Activated B cell treated with CpG ODN at 0.5 μM for 24 hours (primary cell): Measurements from ENCODE around the gene DYNC1LI1. TPM values are rescaled to one million over a fixed set of nuclear protein-coding genes. Genes with fewer than 3 reads are reported as not detected.

Source experiments
- ATAC-seq: fragments of 200-7000 bp; cut with Tn5 transposase; one replicate; pipeline ENCODE4 v1.10.0; 2021; ENCODE audit warnings: low read depth, mild to moderate bottlenecking, moderate library complexity
- CTCF ChIA-PET: fragments of 350-600 bp; sonication (Branson Sonifier 250); formaldehyde crosslinking; loops from one replicate; lab custom pipeline; 2021; ENCODE audit warnings: antibody characterized with exemption; lab: Charles Lee
- POLR2A ChIA-PET: fragments of 350-600 bp; sonication (Branson Sonifier 250); formaldehyde crosslinking; loops from one replicate; lab custom pipeline; 2021; ENCODE audit warnings: antibody characterized with exemption; lab: Charles Lee
- DNase-seq: peaks from one replicate; pipeline ENCODE4 v3.0.0; 2022
- H3K27ac Mint-ChIP-seq: one replicate; pipeline ENCODE4 v1.8.0; 2020; ENCODE audit warnings: mixed read lengths
- H3K27me3 Mint-ChIP-seq: one replicate; pipeline ENCODE4 v1.8.0; 2021; ENCODE audit warnings: mixed read lengths
- H3K36me3 Mint-ChIP-seq: one replicate; pipeline ENCODE4 v1.8.0; 2021; ENCODE audit warnings: low read depth, mixed read lengths
- H3K4me1 Mint-ChIP-seq: one replicate; pipeline ENCODE4 v1.8.0; 2021; ENCODE audit warnings: mixed read lengths
- H3K4me3 Mint-ChIP-seq: one replicate; pipeline ENCODE4 v1.8.0; 2020; ENCODE audit warnings: mild to moderate bottlenecking, mixed read lengths
- H3K9me3 Mint-ChIP-seq: one replicate; pipeline ENCODE4 v1.8.0; 2020; ENCODE audit warnings: mixed read lengths
- intact Hi-C: fragments of 100-400 bp; cut with micrococcal nuclease; formaldehyde crosslinking; loops from one replicate; pipeline ENCODE4 v1.15.1; 2024
- total RNA-seq: library from RNA; stranded (reverse); gene quantifications from 2 replicates; pipeline ENCODE4 v1.2.3, GENCODE V29; 2022
- TF ChIP-seq, protein P1 (sequence below): fragments of 200-600 bp; IDR thresholded peaks from one replicate; pipeline ENCODE4 v1.8.0; 2022; ENCODE audit warnings: antibody characterized with exemption, mild to moderate bottlenecking

The DYNC1LI1 gene
- total RNA-seq, 1 donor from 2014 or later = 38.8 TPM

DNA sequence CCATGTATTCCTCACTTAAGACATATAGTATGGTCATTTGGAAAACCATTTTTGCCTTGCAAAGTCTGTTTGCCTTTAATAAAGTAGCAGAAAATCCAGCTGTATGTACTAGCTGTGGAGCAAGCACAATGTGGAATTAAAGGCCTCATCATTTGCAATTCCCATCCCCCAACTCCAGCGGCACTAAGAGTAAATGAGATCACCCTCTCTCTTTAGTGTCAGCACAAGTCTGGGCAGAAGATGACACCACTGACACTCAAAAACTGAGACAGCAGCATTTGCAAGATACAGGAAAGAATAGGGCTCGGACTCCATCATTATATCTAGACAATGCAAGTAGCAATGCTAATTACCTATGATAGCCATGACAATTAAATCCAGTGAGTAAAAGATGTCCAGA is 24.7 kb upstream of the DYNC1LI1 start:
- H3K36me3 Mint-ChIP-seq = no peaks in the 10 kb centered on the region
- H3K27me3 Mint-ChIP-seq = peaks cover 8% of the 10 kb centered on the region
- no peaks in the 10 kb centered on the region for H3K9me3 Mint-ChIP-seq
- CTCF ChIA-PET = no interaction called here
- intact Hi-C loops = no loop called here
- ATAC-seq (no peak), DNase-seq (no peak)
- TF ChIP-seq, protein P1, sequence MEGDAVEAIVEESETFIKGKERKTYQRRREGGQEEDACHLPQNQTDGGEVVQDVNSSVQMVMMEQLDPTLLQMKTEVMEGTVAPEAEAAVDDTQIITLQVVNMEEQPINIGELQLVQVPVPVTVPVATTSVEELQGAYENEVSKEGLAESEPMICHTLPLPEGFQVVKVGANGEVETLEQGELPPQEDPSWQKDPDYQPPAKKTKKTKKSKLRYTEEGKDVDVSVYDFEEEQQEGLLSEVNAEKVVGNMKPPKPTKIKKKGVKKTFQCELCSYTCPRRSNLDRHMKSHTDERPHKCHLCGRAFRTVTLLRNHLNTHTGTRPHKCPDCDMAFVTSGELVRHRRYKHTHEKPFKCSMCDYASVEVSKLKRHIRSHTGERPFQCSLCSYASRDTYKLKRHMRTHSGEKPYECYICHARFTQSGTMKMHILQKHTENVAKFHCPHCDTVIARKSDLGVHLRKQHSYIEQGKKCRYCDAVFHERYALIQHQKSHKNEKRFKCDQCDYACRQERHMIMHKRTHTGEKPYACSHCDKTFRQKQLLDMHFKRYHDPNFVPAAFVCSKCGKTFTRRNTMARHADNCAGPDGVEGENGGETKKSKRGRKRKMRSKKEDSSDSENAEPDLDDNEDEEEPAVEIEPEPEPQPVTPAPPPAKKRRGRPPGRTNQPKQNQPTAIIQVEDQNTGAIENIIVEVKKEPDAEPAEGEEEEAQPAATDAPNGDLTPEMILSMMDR = no peak
- POLR2A ChIA-PET = interaction anchor here (0.6 kb wide), 1 partner anchor 82 kb away, joined by 3 read pairs; no protein-coding TSS in a partner anchor
- H3K27ac Mint-ChIP-seq = no peak overlapping the region
- H3K4me1 Mint-ChIP-seq = no peaks in the 10 kb centered on the region
- H3K4me3 Mint-ChIP-seq = no peak overlapping the region

DNA sequence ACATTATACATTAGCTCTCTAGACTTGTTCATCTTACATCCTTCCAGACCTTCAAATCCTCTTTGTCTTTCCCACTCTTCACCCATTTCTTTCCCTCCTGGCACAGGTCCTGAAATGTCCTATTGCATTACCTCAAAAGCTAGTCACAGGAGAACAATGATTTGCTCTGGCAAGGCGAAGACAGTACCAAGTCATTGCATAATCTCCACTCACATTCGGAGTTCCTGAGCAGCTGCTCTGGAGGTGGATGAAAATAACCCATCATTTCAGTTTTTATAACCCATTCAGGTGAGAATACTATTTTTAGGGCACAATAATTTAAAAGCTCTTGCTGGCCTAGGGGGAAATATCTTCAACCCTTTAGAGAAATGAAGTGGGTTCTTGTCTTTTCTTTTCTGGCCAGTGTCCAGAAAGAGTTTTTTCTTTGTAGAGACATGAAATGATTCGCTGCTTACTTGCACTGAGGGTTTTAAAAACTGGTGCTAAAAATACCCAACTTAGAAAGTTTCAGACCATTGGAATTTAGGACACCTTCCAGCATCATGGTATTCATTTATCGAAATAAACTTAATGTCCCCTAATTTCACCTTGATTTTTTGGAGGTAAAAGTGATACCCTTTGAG is 23.4 kb upstream of the DYNC1LI1 start:
- POLR2A ChIA-PET = no interaction called here
- Mint-ChIP-seq H3K9me3 (no peaks in the 10 kb centered on the region), H3K36me3 (no peaks in the 10 kb centered on the region), H3K27ac (no peak overlapping the region), H3K27me3 (peaks cover 8% of the 10 kb centered on the region), H3K4me1 (no peaks in the 10 kb centered on the region), H3K4me3 (no peak overlapping the region)
- ATAC-seq (no peak), DNase-seq (no peak)
- TF ChIP-seq, protein P1 = no peak
- CTCF ChIA-PET = no interaction called here
- intact Hi-C loops = no loop called here

DNA sequence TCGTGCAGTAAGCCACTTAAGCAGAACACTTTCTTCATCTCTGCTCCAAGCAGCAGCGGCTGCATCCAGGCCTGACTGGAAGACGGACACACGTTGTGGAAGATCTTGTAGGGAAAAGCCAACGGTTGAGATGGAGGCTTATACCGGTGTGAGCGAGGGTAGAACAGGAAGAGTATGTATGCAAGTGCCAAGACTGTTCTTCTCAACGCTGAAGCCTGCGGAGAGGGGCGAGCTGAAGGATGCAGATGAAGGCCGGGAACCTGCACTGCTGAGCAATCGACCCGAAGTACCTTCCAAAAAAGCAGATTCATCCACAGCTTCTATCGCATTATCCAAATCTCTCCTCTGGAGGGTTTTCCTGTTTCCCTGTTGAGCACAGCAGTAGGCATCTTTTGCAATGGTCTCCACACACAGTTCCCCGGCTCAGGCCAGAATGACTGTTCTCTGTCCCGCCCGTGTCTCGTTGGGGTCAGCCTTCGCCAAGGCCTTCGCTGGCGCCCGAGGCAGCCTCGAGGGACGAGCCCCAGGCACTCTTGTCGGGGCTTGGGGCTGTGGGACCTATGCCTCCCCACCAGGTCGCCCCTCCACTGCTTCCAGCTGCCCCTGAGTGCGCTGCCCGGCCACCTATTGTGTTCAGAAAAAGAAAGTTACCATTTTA is 22.2 kb upstream of the DYNC1LI1 start:
- Mint-ChIP-seq H3K27me3 (peaks cover 7% of the 10 kb centered on the region), H3K4me1 (no peaks in the 10 kb centered on the region), H3K36me3 (no peaks in the 10 kb centered on the region), H3K4me3 (no peak overlapping the region), H3K27ac (no peak overlapping the region), H3K9me3 (no peaks in the 10 kb centered on the region)
- TF ChIP-seq, protein P1 = no peak
- intact Hi-C loops = no loop called here
- DNase-seq (no peak), ATAC-seq (no peak)
- CTCF ChIA-PET = no interaction called here
- POLR2A ChIA-PET = no interaction called here

DNA sequence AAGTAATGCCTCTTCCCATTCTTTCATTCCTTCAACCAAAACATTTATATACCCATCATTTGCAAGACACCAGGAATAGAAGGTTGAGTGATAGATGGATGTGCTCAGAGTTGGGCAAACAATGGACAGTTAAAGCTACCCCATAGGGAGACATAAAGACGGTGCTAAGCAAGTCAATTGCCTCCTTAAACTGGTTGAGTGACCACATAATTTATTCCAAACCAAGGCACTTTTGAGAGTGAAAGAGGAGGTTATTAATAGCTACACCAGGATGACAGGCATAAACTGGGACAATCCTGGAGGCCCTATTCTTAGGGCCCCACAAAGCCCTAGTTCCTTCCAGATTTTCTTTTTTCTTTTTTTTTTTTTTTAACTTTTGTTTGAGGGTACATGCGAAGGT is 21.4 kb upstream of the DYNC1LI1 start:
- H3K4me1 Mint-ChIP-seq = no peaks in the 10 kb centered on the region
- no peaks in the 10 kb centered on the region for H3K9me3 Mint-ChIP-seq
- H3K4me3 Mint-ChIP-seq = no peak overlapping the region
- DNase-seq (no peak), ATAC-seq (no peak)
- H3K36me3 Mint-ChIP-seq = no peaks in the 10 kb centered on the region
- ChIA-PET POLR2A (interaction anchor here (0.7 kb wide), 1 partner anchor 456 kb away, joined by 4 read pairs; no protein-coding TSS in a partner anchor), CTCF (no interaction called here)
- TF ChIP-seq, protein P1 = no peak
- intact Hi-C loops = no loop called here
- H3K27me3 Mint-ChIP-seq = peaks cover 7% of the 10 kb centered on the region
- H3K27ac Mint-ChIP-seq = no peak overlapping the region

DNA sequence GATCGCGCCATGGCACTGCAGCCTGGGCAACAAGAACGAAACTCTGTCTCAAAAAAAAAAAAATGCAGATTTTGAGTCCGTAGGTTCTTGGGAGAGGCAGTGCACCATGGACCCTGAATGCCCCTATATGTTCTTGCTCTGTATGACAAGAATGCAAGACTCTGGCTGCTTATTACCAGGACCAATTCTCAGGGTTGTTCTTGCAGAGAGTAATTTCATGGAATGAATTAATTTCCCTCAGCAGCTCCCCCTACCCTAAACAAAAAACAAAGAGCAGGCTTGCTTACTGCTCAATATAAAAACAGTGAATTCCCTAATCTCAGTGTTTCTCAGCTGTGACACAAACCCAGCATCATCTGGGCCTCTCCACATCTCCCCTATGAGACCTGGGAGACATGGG is 20.5 kb upstream of the DYNC1LI1 start:
- intact Hi-C loops = no loop called here
- CTCF ChIA-PET = interaction anchor here (0.7 kb wide), 1 partner anchor 1082 kb away, joined by 4 read pairs; no protein-coding TSS in a partner anchor
- POLR2A ChIA-PET = no interaction called here
- TF ChIP-seq, protein P1 = no peak
- ATAC-seq (no peak), DNase-seq (no peak)
- Mint-ChIP-seq H3K9me3 (no peaks in the 10 kb centered on the region), H3K4me3 (no peak overlapping the region), H3K27me3 (peaks cover 4% of the 10 kb centered on the region), H3K4me1 (no peaks in the 10 kb centered on the region), H3K36me3 (no peaks in the 10 kb centered on the region), H3K27ac (no peak overlapping the region)
